GM23248 (cell line): Measurements from ENCODE around the gene NKAIN2. TPM values are rescaled to one million over a fixed set of nuclear protein-coding genes. Genes with fewer than 3 reads are reported as not detected.
"Not testable (repeated sequence)": the region's sequence is repeated elsewhere in the genome, so short reads cannot be mapped to it uniquely, and the experiment has no call there.

ENCODE experiments used
- DNase-seq: peaks from one replicate; pipeline ENCODE4 v3.0.0-alpha.2; 2015
- H2AFZ ChIP-seq: fragments of 200-600 bp; sonication (generic); 2 replicates; pipeline ENCODE4 v1.6.1; 2016; ENCODE audit warnings: antibody characterized with exemption
- H3F3A ChIP-seq: fragments of 200-600 bp; sonication (generic); 2 replicates; pipeline ENCODE4 v1.6.1; 2016; ENCODE audit warnings: mild to moderate bottlenecking, antibody characterized with exemption, mixed run types; ENCODE audit not compliant: insufficient read depth
- H3K27ac ChIP-seq: fragments of 200-600 bp; sonication (generic); 2 replicates; pipeline ENCODE4 v1.5.1; 2016; ENCODE audit warnings: mild to moderate bottlenecking
- H3K27me3 ChIP-seq: fragments of 200-600 bp; sonication (generic); replicated peaks from 2 replicates; pipeline ENCODE4 v1.6.1; 2016; ENCODE audit warnings: mild to moderate bottlenecking; ENCODE audit not compliant: insufficient read depth
- H3K36me3 ChIP-seq: fragments of 200-600 bp; sonication (generic); 2 replicates; pipeline ENCODE4 v1.6.1; 2016; ENCODE audit warnings: low read depth, mild to moderate bottlenecking
- H3K4me1 ChIP-seq: fragments of 200-600 bp; sonication (generic); 2 replicates; pipeline ENCODE4 v1.6.1; 2016; ENCODE audit warnings: mild to moderate bottlenecking; ENCODE audit not compliant: insufficient read depth
- H3K4me2 ChIP-seq: fragments of 200-600 bp; sonication (generic); one replicate; pipeline ENCODE4 v1.6.1; 2016; ENCODE audit warnings: mild to moderate bottlenecking; ENCODE audit not compliant: unreplicated experiment
- H3K4me3 ChIP-seq: fragments of 200-600 bp; sonication (generic); 2 replicates; pipeline ENCODE4 v1.5.1; 2016; ENCODE audit warnings: mild to moderate bottlenecking
- H3K79me2 ChIP-seq: fragments of 200-600 bp; sonication (generic); 2 replicates; pipeline ENCODE4 v1.6.1; 2016; ENCODE audit warnings: mild to moderate bottlenecking; ENCODE audit not compliant: insufficient read depth
- H3K9ac ChIP-seq: fragments of 200-600 bp; sonication (generic); 2 replicates; pipeline ENCODE4 v1.6.1; 2016; ENCODE audit warnings: mild to moderate bottlenecking
- H3K9me2 ChIP-seq: fragments of 200-600 bp; sonication (generic); 2 replicates; pipeline ENCODE4 v1.6.1; 2016; ENCODE audit warnings: mixed run types, mild to moderate bottlenecking, moderate library complexity; ENCODE audit not compliant: insufficient read depth
- H3K9me3 ChIP-seq: fragments of 200-600 bp; sonication (generic); one replicate; pipeline ENCODE4 v1.6.1; 2017; ENCODE audit warnings: low read depth
- H4K20me1 ChIP-seq: fragments of 200-600 bp; sonication (generic); 2 replicates; pipeline ENCODE4 v1.6.0; 2016; ENCODE audit not compliant: insufficient read depth
- EZH2 ChIP-seq: fragments of 200-600 bp; sonication (generic); IDR thresholded peaks from 2 replicates; pipeline ENCODE4 v1.6.1; 2018; ENCODE audit warnings: antibody characterized with exemption, mild to moderate bottlenecking; ENCODE audit not compliant: insufficient read depth, poor library complexity, severe bottlenecking
- EZH2phosphoT487 ChIP-seq: fragments of 200-600 bp; sonication (generic); IDR thresholded peaks from 2 replicates; pipeline ENCODE4 v1.6.1; 2018; ENCODE audit warnings: antibody characterized with exemption, moderate library complexity, mild to moderate bottlenecking, low read depth; ENCODE audit not compliant: insufficient read depth
- WGBS, 2 experiments: methylation state at CpG; one replicate each; pipeline ENCODE4 v1.1.6; 2015 to 2017; ENCODE audit warnings: low lambda C conversion rate in 2 of 2, low coverage in 1 of 2; ENCODE audit errors: missing lambda C conversion rate in 2 of 2; 5-methylcytosine and 5-hydroxymethylcytosine counted together
- in situ Hi-C: fragments of 300-500 bp; cut with MboI; formaldehyde crosslinking; loops from 2 replicates; pipeline ENCODE4 v1.15.0; 2020
- polyA plus RNA-seq: library from polyadenylated mRNA; unstranded; fragments of >200 nt; fragmentation: Nextera tagmentation; extraction: Ambion mirVana; gene quantifications from 2 replicates; pipeline ENCODE4 v1.2.1, GENCODE V29; 2016
- total RNA-seq: library from RNA; depleted of rRNA; stranded (reverse); fragments of >200 nt; shearing (Covaris generic); gene quantifications from 2 replicates; pipeline ENCODE4 v1.2.3, GENCODE V29; 2014

Gene NKAIN2
- total and polyA plus RNA-seq, 2 experiments from 2014 or later = not detected

DNA sequence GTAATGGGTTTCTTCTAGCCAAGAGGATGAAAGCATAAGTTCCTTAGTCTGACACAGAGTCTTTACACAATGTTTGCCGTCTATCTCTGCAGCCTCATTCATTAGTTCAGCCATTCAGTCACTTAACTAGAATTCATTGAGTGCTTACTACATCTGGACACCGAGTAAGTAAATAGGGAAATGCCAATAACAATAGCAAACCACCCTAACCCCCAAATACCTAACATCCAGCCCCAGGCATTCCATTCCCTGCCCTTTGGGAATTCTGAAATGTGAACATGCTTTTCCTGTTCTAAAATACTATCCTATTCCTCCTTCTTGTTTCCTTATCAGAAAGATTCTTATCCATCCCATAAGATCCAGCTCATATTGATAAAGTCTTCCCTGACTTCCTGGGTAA is 881.0 kb downstream of the NKAIN2 start:
- in situ Hi-C loops = no loop called here
- Histone ChIP-seq H3K36me3 (no peaks in the 10 kb centered on the region), H3K4me3 (no peak overlapping the region), H3K9me2 (no peaks in the 10 kb centered on the region), H3K79me2 (no peaks in the 10 kb centered on the region), H3F3A (no peaks in the 10 kb centered on the region), H3K9me3 (no peaks in the 10 kb centered on the region), H3K27ac (no peak overlapping the region), H2AFZ (no peak overlapping the region), H3K4me1 (no peaks in the 10 kb centered on the region), H3K27me3 (no peaks in the 10 kb centered on the region), H4K20me1 (no peaks in the 10 kb centered on the region), H3K9ac (no peak overlapping the region), H3K4me2 (no peak overlapping the region)
- no peak for DNase-seq
- 17 to 21% methylated on average over 2 of the region's 2 CpGs for WGBS, 2 experiments
- TF ChIP-seq EZH2phosphoT487 (no peak), EZH2 (no peak)

DNA sequence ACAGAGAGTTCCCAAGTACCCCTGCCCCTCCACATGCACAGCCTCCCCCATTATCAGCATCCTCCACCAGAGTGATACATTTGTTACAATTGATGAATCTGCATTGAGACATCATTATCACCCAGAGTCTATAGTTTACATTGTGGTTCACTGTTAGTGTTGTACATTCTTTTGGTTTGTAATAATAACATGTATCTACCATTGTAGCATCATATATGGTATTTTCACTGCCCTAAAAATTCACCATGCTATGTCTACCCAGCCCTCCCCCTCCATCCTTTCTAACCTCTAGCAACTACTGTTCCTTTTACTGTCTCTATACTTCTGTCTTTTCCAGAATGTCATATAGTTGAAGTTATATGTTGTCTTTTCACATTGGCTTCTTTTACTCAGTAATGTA is 884.7 kb downstream of the NKAIN2 start:
- no peaks in the 10 kb centered on the region for H3K4me1 ChIP-seq
- H3K27ac ChIP-seq = no peak overlapping the region
- no peak overlapping the region for H3K4me3 ChIP-seq
- DNase-seq = no peak
- in situ Hi-C loops = no loop called here
- H4K20me1 ChIP-seq = no peaks in the 10 kb centered on the region
- no peaks in the 10 kb centered on the region for H3K27me3 ChIP-seq
- H3K9me3 ChIP-seq = no peaks in the 10 kb centered on the region
- H2AFZ ChIP-seq = no peak overlapping the region
- H3K36me3 ChIP-seq = no peaks in the 10 kb centered on the region
- H3K4me2 ChIP-seq = no peak overlapping the region
- TF ChIP-seq EZH2phosphoT487 = no peak
- no peak for TF ChIP-seq EZH2
- H3K9me2 ChIP-seq = no peaks in the 10 kb centered on the region
- H3K9ac ChIP-seq = no peak overlapping the region
- no peaks in the 10 kb centered on the region for H3K79me2 ChIP-seq
- no peaks in the 10 kb centered on the region for H3F3A ChIP-seq

DNA sequence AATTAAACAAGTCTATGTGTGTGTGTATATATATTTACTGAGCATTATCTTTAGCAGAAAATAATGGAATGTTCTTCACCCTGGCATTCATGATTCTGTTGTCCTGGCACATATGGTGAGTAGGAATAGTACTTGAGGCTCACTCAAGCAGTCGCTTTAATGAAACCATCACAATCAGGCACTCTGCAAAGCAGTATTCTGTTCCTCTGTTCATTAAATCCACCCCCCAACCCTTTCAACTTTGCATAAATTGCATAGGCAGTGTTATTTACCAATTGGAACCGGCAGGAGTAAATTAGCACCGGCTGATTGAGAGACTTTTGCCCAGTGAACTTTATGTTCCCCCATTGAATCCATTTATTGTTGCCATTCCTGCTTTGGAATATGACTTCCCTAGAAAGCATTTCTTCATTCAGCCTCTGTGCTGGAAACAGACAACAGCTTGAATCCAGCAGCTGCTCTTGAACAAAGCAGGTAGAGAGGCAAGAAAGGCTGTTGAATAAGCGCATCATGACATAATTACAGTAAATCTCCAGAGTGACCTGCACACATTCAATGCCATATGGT is 890.6 kb downstream of the NKAIN2 start:
- Histone ChIP-seq H2AFZ (no peak overlapping the region), H3K27ac (no peak overlapping the region), H4K20me1 (no peaks in the 10 kb centered on the region), H3K9ac (no peak overlapping the region), H3K9me2 (no peaks in the 10 kb centered on the region), H3K36me3 (no peaks in the 10 kb centered on the region), H3K4me2 (no peak overlapping the region), H3F3A (no peaks in the 10 kb centered on the region), H3K4me1 (no peaks in the 10 kb centered on the region), H3K4me3 (no peak overlapping the region), H3K27me3 (no peaks in the 10 kb centered on the region), H3K9me3 (no peaks in the 10 kb centered on the region), H3K79me2 (no peaks in the 10 kb centered on the region)
- no peak for DNase-seq
- TF ChIP-seq EZH2phosphoT487 (no peak), EZH2 (no peak)
- WGBS, 2 experiments = 43% methylated on average over 4 of the region's 4 CpGs
- in situ Hi-C loops = no loop called here

DNA sequence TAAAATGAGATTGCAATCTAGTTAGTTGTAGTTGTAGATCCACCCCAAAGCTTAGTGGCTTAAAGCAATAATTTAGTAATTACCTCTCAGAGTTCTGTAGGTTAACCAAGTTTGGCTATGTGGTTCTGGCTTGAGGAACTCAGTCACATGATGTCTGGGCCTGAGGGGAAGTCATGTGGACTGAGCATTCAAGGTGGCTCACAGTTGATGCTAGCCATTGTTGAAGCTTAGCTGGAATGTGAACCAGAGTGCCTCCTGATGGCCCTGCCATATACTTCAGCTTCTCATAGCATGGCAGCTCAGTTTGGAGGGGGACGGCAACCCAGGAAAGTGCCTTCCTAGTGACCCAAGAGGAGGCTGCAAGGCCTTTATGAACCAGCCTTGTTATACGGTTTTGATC is 895.4 kb downstream of the NKAIN2 start:
- Histone ChIP-seq H3K4me1 (no peaks in the 10 kb centered on the region), H3K9me2 (no peaks in the 10 kb centered on the region), H3F3A (no peaks in the 10 kb centered on the region), H3K27ac (no peak overlapping the region), H3K4me3 (no peak overlapping the region), H4K20me1 (no peaks in the 10 kb centered on the region), H3K9ac (no peak overlapping the region), H3K27me3 (no peaks in the 10 kb centered on the region), H3K36me3 (no peaks in the 10 kb centered on the region), H2AFZ (no peak overlapping the region), H3K79me2 (no peaks in the 10 kb centered on the region), H3K4me2 (no peak overlapping the region), H3K9me3 (no peaks in the 10 kb centered on the region)
- 48 to 58% methylated on average over 2 of the region's 2 CpGs for WGBS, 2 experiments
- in situ Hi-C loops = no loop called here
- TF ChIP-seq EZH2phosphoT487 (no peak), EZH2 (no peak)
- DNase-seq = no peak

DNA sequence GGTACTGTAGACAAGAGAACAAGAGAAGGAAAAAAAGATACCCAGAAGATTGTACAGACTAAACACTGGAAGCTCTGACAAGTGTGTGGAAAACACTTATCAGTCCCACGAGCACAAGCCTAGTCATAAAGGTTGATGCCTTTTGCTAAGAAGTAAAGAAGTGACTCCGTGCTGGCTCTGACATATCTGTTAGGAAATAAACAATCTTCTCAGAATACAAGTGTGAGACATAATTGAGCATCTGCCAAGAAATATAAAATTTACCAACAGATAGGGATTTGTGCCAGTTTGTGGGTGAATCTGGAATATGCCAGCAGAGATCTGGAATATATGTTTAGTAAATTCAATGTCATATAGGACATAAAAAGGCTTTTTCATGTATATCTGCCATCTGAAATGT is 899.9 kb downstream of the NKAIN2 start:
- DNase-seq = no peak
- H2AFZ ChIP-seq = no peak overlapping the region
- H3K36me3 ChIP-seq = no peaks in the 10 kb centered on the region
- H3K4me1 ChIP-seq = no peaks in the 10 kb centered on the region
- no peak overlapping the region for H3K4me2 ChIP-seq
- no peaks in the 10 kb centered on the region for H3K9me3 ChIP-seq
- WGBS, 2 experiments = 17% methylated on average over 2 of the region's 2 CpGs
- no peaks in the 10 kb centered on the region for H3K27me3 ChIP-seq
- no peaks in the 10 kb centered on the region for H3K79me2 ChIP-seq
- no peak overlapping the region for H3K4me3 ChIP-seq
- H3K27ac ChIP-seq = no peak overlapping the region
- H3K9me2 ChIP-seq = no peaks in the 10 kb centered on the region
- H4K20me1 ChIP-seq = no peaks in the 10 kb centered on the region
- TF ChIP-seq EZH2phosphoT487 (no peak), EZH2 (no peak)
- no peak overlapping the region for H3K9ac ChIP-seq
- no peaks in the 10 kb centered on the region for H3F3A ChIP-seq
- in situ Hi-C loops = no loop called here

DNA sequence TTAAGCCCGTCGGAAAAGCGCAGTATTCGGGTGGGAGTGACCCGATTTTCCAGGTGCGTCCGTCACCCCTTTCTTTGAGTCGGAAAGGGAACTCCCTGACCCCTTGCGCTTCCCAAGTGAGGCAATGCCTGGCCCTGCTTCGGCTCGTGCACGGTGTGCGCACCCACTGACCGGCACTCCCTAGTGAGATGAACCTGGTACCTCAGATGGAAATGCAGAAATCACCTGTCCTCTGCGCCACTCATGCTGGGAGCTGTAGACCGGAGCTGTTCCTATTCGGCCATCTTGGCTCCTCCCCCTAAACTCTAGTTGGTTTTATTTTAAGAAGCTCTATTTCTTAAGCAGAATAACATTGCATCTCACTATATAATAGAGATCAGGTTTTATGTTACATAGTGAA is 908.9 kb downstream of the NKAIN2 start:
- H2AFZ ChIP-seq, H3K4me2 ChIP-seq, H3K9ac ChIP-seq, H3K27ac ChIP-seq, H3K4me3 ChIP-seq, H4K20me1 ChIP-seq, H3K9me2 ChIP-seq, DNase-seq, H3K36me3 ChIP-seq, H3K79me2 ChIP-seq, H3K9me3 ChIP-seq, H3K4me1 ChIP-seq, H3K27me3 ChIP-seq, H3F3A ChIP-seq, in situ Hi-C loops: not testable (repeated sequence)
- 77 to 84% methylated on average over 11 to 12 of the region's 17 CpGs for WGBS, 2 experiments
